HG03097 (cell line): ENCODE results near the gene ACTR8.
A peak's percentile ranks its signal among the peaks of the same experiment; 100 is the strongest.

Experiments used
- ATAC-seq: cut with Tn5 transposase; IDR thresholded peaks from one replicate; pipeline ENCODE4 v1.9.1; 2021; ENCODE audit not compliant: unreplicated experiment, low FRiP score

ACTR8 gene

DNA sequence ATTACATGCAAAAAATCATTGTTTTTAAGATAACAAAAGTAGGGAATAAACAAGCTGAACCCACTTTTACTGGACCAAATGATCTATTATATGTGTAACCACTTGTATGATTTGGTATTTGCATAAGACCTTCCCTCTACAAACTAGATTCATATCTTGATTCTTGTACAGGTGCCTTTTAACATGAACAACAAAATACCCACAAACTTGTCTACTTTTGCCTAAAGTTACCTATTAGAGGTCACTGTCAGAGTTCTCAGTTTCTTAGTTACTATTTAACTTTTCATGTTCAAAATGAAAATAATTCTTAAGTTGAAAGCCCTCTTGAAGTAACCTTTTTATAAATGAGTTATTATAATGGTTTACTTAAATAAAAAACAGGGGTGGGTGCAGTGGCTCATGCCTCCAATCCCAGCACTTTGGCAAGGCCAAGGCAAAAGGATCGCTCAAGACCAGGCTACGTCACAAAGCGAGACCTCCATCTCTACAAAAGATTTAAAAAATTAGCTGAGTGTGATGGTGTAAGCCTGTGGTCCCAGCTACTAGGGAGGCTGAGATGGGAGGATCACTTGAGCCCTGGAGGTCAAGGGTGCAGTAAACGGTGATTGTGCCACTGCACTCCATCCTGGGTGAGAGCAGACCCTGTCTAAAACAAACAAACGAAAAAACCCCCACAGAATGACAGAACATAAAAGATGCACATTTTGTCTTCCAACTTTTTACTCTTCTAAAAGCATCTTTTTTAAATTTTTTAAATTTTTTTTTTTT lies 16.0 kb downstream of the ACTR8 start:
- ATAC-seq, result peak; percentile 45

DNA sequence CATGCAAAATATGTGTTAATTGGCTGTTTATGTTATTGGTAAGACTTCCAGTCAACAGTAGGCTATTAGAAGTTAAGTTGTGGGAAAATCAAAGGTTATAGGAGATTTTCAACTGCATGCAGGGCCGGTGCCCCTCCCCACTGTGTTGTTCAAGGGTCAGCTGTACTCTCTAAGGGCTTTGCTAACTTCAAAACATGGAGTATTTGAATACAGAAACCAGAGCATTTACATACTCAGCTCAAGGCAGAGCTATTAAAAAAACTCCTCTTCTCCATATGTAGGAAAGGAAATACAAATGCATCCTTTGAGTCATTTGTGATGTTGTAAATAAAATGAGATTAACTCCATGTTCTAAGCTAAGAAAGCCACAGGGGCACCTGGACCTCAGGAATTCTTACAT lies 18.8 kb downstream of the ACTR8 start:
- no peak for ATAC-seq

DNA sequence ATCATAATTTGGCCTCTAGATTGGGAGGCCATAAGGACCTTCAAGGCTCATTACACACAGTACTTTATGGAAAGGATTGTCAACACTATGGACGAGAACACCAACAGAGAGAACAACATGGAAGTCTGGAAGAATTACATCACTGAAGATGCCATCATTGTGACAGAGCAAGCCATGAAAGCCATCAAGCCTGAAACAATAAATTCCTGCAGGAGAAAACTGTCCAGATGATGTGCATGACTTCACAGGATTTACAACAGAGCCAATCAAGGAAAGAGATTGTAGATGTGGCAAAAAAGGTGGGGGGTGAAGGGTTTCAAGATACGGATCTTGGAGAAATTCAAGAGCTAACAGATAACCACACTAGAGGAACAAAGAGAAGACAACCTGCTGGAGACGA lies 19.7 kb downstream of the ACTR8 start:
- no peak for ATAC-seq

DNA sequence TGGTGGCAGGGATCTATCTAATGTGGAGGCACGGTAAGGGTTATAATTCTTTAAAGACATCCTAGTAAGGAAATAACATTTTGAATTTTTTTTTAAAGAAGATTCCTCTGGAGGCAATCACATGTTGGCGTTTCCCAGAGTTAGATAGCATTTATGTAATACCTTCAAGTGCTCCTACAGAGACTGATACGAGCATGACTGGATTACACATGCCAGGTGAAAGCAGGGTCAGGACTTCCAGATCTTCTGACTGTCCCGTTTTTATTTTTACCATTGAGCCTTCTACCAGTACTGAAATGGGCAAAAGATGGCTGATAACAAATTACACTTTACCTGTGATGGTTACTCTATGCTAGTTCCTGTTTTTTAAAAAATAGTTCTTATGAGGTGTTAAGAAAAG lies 21.8 kb downstream of the ACTR8 start:
- no peak for ATAC-seq

DNA sequence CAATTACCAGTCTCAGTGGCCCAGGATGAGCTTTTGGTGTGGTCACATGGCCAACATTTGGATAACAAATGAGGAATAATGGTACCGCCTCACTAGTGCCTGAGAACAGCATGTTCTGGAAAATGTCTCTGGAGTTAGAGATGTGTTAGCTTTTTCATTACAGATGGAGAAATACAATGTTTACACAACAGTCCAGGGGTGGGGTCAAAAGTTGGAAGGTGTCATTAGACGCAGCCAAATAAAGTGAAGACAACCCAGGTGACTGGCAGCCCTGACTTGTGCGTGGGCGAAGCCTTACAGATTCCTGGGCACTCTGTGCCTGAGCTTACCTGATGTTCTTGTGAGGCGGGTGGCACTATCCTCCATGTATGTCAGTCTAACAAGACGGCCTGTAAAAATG lies 22.8 kb downstream of the ACTR8 start:
- no peak for ATAC-seq

DNA sequence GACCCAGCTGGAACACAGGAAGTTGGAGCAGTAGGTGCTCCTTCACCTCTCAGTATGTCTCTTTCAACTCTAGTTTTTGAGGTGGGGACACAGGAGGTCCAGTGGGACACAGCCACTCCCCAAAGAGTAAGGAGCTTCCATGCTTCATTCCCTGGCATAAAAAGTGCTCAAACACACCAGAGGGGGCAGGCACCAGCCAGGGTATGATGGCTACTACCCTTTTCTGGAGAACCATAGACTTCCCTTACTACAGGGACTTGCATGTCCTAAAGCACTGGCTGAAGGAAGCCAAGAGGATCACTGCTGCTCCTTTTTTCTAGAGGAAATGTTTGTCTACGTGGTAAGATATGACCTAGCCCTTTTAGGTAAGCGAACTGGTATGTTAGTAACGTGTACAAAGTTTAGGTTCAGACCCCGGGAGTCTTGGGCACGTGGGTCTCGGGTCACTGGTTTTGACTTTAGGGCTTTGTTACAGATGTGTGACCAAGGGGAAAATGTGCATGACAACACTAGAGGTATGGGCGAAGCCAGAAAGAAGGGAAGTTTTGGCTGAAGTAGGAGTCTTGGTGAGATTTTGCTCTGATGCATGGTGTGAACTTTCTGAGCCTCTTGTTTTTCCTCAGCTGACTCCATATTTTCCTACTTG lies 23.7 kb downstream of the ACTR8 start:
- ATAC-seq, result no peak

DNA sequence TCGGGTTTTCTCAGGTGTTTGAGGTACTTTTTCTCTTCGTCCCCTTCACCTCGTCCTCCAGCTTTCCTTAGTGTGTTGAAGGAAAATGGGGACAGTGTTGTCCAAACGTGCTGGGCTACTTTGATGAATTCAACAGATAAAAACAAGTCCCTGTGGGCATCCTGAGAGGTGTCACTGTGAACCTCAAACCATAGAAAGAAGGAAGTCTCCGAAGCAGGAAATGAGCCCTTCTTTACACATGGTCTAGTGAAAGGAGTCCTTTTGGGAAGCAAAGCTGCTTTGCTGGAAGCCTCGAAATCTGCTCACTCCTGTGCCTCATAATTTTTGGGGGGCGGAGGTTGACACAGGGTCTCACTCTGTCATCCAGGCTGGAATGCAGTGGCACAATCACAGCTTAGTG lies 25.0 kb downstream of the ACTR8 start:
- no peak for ATAC-seq

DNA sequence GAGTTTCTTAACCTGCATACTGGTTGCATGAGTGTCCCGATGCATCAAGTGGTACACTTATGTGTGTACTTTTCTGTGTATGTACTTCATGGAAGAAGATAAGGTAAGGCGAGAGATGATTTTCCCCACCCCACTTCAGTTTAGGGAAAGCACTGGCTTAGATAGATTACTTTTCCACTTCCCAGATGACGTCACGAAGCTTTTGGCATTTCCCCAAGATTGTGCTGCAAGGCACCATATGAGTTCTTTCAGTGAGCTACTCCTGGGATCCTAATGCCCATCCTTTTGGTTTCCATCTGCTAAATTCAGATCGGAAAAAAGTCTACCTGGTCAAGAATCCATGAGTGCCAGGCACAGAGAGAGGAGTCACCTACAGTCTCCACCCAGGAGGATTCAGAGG lies 31.1 kb downstream of the ACTR8 start:
- no peak for ATAC-seq

DNA sequence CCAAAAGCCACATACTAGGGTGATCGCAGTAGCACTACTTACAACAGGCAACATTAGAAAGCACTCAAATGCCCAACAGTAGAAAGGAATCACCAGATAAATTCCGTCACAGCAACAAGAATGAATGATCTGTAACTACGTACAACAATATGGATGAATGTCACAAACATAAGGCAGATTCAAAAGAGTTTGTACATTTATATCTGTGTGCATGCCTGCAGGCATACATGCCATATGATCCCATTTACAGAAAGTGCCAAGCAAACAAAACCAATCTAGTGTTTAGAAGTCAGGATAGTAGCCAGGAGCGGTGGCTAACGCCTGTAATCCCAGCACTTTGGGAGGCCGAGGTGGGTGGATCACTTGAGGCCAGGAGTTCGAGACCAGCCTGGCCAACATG lies 32.0 kb downstream of the ACTR8 start:
- ATAC-seq, result no peak

DNA sequence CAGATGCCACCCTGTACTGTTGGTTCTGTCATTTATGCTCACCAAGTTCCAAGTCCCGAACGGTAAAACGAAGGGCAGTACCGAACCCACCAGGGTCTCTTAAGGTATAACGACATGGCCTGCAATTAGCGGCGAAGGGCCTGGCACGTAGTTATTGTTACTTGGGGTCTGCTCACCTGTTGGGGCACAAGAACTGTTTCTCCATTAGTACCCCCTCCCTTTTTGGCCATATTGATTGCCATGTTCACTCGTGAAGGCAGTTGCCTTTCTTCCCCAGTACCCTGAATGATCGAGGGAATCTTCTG lies 35.1 kb downstream of the ACTR8 start:
- ATAC-seq, result no peak

DNA sequence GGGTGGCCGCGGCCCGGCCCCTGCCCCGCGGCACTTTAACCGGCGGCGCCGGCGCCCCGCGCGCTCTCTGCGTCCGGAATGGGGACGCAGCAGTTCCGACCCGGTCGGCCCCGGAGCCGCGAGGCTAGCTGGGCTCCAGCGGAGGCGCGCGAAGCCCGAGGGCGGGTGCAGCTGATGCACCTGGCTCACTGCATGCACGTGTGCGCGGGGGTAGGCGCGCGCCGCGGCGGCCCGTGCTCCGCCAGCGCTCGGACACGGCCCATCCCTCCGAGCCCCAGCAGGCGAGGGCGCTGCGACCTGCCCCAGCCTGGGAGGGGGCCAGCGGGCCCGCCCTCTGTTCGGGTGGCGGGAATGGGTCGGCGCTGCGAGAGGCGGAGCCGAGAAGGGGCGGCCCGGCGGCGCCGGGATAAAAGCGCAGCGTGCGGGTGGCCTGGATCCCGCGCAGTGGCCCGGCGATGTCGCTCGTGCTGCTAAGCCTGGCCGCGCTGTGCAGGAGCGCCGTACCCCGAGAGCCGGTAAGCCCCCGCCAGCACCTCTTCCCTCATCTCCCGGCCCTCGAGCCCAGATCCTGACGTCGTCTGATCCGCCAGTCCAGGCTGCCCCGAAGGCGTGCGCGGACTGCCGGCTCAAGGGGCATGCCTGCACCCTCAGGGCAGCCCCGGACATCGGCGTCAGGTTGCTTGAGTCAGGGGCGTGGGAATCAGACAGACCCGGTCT lies 35.7 kb downstream of the ACTR8 start, which contains the start of the genes CHDH and IL17RB:
Gene CHDH, minus strand, starts transcription at position 286 of the 717 bp plus-strand sequence. CDS start 22,411 bp downstream, outside the sequence.
Gene IL17RB, plus strand, starts transcription at position 435 of the 717 bp plus-strand sequence. Its CDS starts 21 bp downstream, at position 456.
- ATAC-seq, result no peak

DNA sequence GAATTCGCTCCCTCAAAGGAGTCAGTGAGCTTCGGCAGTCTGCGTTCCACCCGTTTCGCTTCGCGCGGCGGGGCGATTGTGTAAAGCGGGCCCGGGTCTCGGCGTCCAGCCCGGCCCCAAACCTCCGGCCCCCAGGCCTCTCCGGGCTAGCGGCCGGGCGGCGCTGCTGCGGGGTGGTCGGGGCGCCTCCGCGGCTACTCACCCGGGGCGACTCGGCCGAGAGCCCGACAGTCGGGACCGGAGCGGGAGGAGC lies 36.1 kb downstream of the ACTR8 start:
- ATAC-seq, result no peak

DNA sequence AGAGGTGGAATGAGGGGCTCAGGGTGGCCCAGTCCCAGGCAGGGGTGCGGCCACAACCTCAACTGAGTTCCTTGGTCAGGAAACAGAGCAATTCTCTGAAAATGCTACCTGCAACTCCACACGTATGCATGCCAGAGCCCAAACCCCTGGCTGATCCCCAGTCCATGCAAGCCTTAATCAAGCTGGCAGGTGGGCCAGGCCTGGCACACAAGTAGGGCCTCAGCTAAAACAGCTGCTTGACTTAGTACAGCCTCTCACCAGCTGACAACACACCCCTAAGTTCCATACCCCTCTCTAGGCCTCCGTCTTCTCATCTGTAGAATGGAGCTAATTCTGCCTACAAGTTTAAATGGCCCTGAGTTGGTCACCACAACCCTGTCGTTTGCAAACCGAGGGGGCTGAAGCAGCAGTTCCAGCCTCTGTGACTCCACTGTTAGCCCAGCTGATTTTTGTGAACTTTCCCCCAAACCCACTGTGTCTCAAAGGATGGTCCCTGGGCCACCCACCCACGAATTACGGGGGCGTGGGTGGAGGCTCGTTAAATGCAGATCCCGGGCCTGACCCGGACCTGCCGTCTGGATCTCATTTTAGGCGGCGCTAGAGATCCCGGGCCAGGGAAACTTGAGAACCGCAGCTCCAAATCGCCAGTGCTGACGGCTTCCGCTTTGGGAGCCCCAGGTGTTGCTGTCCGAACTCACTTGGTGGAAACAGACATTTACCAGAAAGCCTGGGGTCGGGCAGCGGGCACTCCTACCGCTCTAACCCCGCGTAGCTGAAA lies 36.7 kb downstream of the ACTR8 start:
- no peak for ATAC-seq

DNA sequence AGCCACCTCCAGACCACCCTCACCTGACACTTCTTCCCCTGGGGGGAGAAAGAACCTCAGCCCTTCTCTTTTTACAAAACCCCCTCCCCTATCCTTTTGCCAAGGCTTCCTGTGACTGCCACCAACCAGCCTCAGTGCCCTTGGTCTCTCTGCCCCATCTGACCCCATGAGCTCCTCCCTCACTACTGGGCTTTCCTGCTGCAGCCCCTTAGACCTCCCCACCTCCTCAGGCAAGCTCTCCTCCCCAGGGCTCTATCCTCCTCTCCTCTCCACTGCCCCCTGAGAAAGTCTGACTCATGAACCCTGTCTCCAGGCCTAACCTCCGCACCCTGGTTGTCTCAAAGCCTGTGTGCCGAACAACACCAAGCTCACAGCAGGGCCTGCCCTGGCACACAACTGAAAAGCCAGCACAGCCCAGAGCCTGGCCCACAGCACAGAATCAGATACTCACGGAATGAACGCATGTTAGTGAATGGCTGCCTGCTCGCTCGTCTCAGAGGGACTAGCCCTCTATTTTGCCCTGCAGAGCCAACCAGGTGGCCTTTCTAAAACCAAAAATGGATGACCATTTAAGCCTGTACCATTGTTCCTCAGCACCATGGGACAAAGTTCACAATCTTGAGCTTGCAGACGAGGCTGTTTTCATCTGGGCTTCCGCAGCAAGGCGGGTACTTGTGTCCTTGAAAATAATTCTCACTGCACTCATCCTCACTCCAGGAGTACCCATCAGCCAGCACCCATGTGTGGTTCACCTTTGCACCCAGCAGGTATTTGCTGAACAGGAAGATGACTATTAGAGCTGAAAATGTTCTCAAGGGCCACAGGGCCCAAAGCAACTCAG lies 37.5 kb downstream of the ACTR8 start:
- no peak for ATAC-seq

DNA sequence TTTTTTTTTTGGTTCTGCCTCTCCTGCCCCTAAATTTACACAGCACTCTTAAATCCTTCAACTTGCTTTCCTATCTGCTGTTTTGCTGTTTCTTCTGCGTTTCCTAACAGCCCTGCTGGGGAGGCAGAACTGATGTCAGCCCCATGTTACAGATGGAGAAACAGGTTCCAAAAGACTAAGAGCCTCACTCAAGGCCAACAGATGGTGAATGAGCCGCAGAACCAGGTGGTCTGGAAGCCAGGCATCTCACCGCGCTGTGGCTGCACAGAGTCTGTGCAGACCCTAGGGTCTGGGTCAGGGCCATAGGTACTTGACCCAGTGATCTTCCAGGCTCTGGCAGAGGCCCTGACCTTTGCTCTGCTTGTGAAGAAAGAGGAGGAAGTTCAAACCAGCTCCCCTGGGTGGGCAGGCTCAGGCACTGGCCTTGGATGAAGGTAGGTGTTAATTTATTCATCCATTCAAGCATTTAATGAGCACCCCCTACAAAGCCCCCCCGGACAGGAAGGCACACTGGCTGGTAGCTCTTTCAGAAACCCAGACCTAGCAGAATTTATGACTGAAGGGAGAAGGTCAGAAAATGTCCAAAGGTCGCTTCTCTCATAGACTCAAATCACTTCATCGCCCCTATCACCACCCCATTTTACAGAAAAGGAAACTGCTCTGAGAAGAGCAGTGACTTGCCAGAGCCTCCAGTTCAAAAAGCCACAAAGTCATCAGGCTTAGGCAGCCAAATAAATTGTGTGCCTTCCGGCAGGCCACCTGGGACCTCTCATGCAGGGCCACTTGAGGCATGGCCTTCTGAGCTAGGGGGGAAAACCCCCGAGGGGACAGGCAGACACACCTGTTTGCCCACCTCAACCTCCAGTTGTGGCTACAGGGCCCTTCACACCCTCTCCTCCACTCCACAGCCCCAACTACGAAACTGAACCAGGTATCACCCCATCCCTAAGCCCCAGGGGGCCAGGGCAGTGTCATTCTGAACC lies 38.5 kb downstream of the ACTR8 start:
- ATAC-seq, result no peak

DNA sequence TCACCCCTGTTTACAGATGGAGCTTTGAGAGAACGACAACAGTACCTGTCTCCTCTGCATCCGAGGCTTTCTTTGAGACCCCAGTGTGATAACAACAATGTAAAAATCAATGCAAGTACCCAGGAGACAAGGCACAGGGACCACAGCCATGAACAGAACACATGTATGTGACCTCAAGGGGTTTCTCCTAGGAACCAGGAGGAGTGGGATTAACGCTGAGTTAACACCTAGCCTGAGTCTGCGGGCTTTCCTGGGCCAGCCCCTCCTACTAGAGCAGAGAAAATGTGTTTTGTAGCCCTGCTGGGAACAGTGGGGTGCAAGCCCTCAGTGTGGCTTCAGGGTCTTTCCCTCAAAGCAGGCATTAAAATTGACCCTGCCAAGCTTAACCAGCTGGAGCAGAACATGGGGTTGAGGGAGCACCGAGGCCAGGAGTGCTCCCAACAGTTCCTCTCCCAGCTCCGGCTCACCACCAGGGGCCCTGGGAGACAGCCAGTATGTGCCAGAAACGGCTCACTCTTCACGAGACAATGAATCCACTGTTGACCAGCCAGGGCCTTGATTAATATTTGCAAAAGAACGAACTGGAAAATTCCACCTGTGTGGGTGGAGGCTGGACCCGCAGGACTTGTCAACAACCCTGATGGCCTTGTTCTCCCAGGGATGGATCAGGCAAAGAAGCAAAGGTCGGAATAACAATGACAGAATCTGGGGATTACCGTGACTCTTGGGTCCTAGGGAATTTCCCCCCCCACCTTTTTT lies 39.3 kb downstream of the ACTR8 start:
- ATAC-seq, result no peak

DNA sequence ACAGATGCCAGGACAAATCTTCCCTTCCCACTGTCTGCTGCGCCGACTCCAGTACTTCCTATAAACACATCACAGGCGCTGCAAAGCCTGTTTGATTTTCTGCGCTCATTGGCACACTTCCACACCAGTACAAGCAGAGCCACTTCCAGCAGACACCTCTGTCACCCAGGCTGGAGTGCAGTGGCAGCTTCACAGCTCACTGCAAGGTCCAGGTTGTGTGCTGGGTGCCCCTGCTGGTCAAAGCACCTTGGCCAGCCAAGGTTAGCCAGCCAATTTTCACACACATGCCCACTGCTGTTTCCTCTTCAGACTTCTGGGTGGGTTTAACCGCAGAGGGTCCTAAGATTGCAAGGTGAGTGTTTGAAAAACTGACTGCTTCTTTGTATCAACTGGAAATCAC lies 40.7 kb downstream of the ACTR8 start:
- no peak for ATAC-seq

DNA sequence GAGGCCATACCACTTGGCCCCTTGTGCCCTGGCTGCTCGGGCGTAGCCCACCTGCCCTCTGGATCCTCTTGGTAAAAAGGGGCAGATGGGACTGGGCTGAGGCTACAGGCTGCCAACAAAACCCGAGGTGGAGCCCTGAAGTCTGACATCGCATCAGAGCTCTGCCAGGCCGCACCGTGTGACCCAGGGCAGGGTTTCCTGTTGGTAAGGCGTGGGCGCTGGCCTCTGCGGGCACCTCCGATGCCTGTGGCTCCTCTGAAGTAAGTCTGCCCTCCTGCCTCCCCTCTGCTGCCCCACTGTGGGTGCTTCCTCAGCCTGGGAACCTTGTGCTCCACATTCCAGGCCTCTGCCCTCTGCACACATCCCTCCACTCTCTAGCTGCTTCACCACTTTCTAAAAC lies 44.6 kb downstream of the ACTR8 start:
- no peak for ATAC-seq
